Measurements from ENCODE around the gene HID1.
"Not testable (repeated sequence)": the region's sequence is repeated elsewhere in the genome, so short reads cannot be mapped to it uniquely, and the experiment has no call there.

The HID1 gene

DNA sequence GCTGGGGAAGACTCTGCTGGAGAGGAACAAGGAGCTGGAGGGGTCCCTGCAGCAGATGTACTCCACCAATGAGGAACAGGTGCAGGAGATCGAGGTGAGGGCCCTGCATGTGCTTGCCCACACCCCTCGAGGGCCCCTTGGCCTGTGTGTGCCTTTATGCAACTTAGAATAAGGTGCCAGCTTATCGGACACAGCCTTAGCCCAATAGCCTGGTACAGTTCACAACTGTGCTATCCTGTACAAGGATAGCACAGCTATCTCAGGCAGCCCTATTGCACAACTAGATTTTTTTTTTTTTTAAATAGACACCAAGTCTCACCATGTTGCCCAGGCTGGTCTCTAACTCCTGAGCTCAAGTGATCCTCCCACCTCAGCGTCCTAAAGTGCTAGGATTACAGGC lies 27.0 kb upstream of the HID1 start:
- DNase-seq = no peak

DNA sequence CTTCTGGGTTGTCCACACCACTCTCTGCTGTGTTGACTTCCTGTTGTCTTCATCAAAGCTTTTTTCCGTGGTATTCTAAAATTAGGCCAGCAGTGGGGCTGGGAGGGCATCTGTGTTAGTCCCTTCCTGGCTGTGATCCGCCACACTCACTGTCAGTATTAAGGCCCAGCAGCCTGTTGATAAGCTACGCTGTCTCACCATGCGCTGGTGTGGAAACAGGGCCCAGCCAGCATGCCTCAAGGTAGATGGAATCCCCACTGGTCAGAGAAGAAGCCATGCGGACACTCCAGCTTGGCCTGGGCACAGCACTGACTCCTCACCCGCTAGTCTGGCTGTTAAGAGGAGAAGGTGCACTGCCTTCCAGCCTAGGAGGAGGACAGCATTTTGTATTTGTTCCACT lies 26.2 kb upstream of the HID1 start:
- no peak for DNase-seq

DNA sequence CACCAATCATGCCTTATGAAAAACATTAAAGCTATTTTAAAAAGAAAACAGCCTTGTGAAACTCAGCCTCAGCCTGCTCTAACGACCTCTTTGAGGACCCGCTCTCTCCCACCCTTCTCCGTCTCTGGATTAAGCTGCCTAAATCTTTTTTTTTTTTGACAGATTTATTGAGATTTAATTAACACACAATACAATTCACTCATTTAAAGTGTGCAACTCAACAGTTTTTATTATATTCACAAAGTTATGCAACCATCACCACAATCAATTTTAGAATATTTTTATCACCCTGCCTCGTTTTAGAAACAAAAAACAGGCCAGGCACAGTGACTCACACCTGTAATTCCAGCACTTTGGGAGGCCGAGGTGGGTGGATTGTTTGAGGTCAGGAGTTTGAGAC lies 23.3 kb upstream of the HID1 start:
- DNase-seq = no peak

DNA sequence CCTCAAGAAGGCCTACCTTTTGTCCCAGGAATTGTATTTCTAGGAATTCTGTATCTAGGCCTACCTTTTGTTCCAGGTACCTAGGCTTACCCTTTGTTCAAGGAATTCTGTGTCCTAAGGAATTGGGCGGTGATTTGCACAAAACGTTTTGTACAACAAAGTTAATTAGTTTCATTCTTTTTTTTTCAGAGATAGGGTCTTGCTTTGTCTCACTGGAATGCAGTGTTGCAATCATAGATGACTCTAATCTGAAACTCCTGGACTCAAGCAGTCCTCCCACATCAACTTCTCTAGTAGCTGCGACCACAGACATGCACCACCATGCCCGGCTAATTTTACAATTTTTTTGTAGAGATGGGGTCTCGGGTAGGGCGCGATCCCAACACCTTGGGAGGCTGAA lies 21.9 kb upstream of the HID1 start:
- no peak for DNase-seq

DNA sequence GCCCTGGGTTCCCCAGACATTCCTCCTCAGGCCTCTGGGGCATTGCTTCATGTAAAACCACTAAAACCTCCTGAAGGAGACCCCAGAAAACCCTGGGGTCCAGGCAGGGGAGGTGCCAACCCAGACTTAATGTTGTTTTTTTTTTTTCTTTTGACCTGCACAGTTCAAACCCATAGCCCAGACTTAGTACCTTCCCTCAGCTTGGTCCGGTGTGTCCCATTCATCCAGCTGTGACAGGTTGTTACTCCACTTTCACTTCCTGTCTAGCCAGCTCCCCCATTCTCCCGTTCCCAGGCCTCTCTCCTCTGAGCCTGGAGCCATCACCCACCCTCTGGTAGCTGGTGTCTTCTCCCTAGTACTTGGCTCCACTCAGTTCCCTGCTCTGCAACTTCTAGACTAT lies 19.7 kb upstream of the HID1 start:
- DNase-seq = no peak

DNA sequence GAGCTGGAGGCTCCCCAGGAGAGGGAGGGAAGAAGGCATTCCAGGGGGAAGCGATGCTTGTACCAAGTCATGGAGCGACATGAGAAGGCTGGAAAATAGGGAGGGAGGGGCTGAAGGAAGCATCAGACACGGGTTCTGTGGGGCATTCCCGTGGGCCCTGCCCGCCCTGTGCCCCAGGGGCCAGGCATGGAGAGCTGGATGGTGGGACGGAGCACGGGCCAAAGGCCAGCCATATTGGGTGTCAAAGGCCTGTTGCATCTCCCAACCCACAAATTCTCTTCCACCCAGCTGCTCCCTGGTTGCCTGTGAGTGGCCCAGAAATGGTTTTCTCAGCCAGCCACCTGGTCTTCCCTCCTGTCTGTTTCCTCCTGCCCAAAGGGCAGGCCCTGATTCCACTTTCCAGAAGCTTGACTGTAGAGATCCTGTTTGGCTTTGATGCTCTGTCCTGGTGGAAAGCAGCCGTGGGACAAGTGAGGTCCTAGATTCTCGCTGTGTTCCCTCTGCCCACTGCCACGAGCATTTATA lies 18.1 kb upstream of the HID1 start:
- no peak for DNase-seq

DNA sequence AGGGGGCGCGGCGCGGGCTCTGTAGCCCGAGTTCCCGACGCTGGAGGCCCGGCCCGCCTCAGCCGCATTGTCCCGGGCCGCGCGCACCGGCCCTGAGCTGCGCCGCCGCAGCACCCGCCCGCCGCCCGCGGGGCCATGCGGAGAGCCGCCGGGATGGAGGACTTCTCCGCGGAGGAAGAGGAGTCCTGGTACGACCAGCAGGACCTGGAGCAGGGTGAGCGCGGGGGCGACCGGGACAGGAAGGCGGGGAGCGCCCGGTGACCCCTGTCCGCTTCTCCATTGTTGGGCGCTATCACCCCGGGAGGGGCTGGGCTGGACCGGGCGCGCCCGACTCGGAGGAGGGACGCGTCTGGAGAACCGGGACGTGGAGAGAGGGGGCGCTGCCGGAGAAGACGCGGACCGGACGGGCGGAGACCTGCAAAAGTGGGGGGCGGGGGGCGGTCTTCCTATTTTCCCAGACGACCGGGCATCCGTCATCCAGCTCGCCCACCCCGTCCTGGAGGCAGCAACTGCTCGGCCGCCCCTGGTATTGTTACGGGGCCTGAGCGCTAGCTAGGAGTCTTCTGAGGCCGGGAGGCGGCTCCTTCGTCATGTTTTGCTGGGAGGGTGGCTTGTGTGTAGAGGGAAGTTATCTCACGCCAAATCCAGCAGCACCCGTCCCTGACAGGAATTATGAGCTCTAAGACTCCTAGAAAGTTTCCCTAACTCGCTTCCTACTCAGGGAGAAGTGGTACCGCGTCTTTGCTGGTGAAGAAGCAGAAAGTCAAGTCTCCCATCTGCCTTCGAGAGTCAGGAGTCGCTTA lies 15.6 kb upstream of the HID1 start:
- peak; percentile 17 for DNase-seq

DNA sequence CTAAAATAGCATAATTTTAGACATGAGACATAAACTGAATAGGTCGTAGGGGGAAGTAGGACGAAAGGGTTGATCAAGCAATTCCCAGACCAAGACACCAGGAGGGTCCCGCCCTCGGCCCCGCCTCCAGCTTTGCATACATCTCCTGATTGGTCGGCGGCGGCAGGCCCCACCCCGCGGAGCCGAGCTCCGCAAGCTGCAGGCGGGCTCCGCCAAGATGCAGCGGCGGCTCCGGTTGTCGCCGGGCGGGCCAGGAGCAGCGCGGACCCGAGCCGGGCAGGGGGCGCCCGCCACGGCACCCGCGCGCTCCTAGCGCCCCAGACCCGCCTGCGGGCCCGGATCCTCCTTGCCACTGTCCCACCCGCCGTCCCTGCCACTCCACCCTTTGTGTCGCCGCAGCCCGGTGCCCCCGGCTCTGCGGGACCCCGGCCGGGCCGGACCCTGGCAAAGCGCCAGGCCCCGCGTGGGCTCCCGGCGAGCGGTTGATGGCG lies 14.9 kb upstream of the HID1 start, which contains the start of gene CDR2L:
CDR2L (plus strand) TSS at position 215 of the 491 bp plus-strand sequence. CDS start 412 bp downstream, outside the sequence.
- peak; percentile 93 for DNase-seq

DNA sequence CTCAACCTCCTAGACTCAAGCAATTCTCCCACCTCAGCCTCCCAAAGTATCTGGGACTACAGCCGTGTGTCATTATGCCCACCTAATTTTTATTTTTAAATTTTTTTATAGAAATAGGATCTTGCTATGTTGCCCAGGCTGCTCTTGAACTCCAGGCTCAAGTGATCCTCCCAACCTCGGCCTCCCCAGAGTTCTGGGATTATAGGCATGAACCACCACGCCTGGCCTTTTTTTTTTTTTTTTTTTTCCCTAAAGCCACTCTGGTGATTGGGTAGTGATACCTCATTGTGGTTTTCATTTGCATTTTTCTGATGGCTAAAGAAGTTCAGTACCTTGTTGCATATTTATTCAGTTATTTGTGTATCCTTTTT lies 13.6 kb upstream of the HID1 start:
- DNase-seq = no peak

DNA sequence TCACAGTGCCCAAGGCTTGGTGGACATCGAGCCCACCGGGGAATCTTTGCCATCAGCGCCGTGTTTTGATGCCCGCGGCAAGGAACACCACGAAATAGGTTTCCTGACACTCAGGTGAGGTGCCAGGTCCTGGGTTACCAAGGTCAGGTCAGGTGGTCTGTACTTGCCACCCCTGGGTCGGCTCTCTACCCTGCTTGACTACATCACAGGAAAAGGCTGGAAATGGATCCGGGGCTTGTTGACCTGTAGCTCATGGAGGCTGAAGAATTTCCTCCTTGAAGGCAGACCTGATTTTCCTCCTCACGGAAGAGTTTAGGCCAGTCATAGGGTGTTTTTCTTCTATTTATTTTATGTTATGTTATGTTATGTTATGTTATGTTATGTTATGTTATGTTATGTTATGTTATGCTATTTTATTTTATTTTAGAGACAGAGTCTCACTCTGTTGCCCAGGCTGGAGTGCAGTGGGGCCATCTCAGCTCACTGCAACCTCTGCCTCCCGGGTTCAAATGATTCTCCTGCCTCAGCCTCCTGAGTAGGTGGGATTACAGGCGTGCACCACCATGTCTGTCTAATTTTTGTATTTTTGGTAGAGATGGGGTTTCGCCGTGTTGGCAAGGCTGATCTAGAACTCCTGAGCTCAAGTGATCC lies 10.2 kb upstream of the HID1 start:
- DNase-seq = not testable (repeated sequence)

DNA sequence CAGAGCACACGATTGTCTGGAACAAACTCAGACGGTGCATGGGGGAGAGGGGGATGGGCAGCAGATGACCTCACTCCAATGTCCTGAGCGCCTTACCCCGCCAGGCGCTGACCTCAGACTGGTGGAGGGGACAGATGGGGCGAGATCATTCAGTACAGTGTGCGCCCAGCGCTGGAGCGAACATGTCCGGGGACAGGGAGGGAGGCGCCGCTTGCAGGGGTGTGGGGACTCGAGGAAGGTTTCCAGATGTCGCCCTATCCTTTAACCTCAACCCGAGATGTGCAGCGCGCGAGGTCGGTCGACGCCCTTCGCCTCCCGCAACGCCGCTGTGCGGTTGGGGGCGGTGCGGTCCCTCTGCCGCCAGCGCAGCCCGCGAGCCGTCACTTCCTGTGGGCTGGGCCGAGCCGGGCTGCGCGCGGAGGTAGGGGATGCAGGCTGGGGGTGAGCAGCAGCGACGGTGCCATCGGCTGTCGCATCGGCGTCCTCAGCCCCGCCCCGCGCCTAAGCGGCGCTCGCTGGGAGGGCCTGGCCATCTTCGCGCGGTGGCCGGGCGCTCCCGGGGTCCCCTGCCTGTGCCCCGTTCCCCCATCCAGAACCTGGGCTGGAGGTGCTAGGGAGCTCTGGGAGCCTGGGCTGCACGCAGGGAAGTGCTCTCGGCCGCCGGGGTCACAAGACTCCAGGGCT lies 9.6 kb upstream of the HID1 start:
- DNase-seq = peak; percentile 73

DNA sequence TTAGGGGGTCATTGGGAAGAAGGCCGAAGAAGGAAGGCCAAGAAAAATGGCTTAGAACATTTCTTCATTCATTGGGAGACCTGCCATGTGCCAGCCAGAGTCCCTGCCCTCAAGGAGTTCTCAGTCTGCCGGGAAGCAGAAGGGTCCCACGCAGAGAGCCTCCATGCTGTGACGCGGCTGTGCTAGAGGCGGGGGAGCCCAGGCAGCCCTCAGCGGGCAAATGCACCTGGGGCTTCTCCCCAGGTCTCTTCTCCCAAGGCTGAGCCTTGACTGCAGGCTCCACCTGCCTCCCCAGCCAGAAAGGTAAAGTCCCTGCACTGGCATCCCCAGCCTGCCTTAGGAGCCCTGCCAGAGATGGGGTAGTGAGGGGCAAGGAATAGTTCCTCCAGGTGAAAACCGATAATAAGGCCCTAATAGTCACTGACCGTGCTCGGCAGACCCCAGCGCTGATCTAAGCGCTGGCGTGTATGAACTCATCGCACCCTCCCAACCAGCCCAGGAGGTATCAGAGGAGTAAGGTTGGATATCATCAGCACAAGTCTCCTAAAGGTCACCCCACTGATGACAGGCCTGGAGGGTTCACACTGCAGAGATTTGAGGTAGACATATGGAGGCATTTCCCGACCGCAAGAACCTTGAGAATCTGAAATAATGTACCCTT lies 8.9 kb upstream of the HID1 start:
- DNase-seq = no peak

DNA sequence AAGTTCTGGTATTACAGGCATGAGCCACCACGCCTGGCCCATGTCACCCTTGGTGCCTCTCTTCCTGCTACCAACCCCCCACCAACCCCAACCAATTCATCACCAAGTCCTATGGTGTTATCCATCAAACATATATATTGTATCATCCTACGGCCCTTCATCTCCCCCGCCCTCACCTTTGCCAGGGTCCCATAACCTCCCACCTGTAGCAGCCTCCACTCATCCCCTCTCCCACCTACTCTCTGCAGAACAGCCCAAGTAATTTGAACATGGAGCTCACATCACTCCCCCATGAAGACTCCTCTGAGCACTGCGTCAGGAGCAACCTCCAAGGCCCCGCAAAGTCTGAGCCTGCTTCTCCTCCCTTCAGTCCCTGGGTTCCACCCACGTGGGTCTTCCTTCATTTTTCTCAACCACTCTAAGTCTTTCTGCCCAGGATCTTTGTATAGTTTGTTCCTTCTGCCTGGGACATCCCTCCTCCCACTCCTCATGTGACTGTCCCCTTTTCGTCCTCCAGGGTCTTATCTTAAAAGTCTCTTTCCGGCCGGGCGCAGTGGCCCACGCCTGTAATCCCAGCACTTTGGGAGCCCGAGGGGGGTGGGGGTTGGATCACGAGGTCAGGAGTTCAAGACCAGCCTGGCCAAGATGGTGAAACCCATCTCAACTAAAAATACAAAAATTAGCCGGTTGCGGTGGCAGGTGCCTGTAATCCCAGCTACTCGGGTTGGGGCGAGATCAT lies 7.0 kb upstream of the HID1 start:
- DNase-seq = no peak

DNA sequence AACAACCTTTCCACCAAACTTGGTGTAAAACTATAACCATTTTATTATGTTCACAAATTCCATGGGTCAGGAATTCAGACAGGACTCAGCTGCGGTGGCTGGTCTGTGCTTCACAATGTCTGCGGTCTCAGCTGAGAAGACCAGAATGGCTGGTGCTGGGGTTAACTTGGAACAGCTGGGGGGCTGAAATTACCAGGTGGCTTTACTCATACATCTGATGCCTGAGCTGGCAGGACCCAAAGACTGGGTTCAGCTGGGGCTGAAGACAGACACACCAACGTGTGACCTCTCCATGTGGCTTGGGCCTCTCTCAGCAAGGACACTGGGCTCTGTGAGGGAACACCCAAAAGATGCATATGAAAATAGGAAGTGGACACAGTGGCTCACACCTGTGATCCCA lies 5.7 kb upstream of the HID1 start:
- no peak for DNase-seq

DNA sequence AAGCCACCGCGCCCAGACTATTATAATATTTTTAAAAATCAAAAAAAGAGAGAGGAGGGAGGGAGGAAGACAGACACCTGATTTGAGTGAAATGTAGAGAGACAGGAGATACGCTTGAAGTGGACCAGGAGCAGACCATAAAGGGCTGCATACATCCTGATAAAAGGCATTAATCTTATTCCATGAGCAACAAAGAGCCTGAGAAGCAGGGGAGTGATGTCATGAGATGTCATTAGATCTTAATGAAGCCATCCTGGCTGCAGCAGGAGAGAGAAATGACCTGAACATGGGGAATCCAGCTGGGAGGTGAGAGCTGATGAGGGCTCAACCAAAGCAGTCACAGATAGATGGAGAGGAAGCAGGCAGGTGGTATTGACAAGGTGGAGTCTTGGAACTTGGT lies 5.2 kb upstream of the HID1 start:
- DNase-seq = no peak

DNA sequence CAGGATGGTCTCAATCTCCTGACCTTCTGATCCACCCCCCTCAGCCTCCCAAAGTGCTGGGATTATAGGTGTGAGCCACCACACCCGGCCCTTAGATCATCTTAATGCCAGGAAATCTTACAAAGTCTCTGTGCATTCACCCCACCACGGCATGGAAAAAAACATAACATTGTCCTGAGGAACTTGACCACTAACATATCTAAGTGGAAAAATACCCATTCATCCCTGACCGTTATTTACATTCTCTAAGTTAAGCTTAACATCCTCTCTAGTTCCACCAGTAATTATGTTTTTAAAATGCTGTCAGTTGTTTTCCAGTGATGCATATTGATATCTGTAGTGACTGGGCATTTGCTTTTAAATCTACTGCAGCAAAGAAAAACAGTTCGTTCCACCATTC lies 3.4 kb upstream of the HID1 start:
- DNase-seq = no peak

DNA sequence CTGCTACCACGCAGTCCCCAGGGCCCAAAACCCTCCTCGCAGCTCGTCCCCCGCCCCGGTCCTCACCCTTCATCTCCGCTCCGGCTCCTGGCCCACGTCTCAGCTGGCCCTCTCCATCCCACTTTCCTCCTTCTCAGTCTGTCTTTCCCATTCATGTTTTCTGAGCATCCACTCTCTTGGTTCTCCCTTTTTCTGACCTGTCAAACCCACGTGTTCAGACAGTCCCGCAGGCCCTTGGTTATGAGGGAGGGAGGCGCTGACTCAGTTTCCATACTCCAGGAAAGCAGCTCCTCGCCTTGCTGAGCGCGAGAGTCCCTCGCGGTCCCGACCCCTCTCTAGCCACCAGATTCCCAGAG lies 392 bp upstream of the HID1 start:
- no peak for DNase-seq

DNA sequence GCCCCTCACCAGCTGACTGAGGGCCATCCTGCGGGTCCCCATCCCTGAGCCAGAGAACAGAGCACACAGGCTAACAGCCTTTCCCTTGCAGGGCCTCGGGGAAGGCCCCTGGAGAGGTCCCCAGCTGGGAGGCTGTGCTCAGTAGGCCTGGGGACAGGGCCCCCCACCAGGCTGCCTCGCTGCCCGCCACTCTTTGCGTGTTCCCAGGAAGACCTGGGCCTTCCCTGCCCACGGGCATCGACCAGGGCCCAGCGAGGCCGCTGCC lies 785 bp downstream of the HID1 start:
- no peak for DNase-seq

DNA sequence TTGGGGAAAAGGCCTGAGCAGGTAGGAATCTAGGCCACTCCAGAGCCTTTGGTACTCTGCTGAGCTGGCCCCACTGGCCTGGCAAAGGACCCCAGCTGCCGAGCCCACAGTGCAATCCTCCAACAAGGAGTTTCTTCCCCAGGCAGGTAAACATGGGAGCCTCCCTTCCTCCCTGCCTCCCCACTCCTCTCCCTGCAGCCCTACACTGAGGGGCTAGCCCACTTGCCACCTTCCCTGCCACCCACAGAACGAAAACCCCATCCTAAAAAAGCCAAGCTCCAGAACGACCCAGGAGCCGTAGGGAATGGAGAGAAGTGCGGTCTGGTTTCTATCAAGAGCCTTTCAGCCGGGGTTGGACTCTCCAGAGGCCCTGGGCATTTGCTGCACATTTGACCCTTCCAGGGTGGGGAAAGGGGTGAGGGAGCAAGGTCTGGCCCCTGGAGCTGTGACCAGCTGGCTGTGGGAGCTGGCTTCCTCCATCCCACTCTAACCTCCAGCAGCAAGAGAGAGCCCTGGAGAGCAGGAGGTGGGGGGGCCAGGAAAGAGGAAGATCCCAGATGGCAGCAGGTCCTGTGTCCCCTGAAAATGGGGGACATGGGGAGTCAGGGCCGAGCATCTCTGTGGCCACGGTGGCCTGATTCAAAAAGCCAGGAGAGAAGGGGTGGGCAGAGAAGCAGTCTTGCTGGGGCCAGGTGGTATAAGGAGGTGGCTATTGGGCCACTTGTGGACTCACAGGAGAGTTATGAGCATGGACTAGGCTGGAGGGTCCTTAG lies 1.3 kb downstream of the HID1 start:
- DNase-seq = no peak

DNA sequence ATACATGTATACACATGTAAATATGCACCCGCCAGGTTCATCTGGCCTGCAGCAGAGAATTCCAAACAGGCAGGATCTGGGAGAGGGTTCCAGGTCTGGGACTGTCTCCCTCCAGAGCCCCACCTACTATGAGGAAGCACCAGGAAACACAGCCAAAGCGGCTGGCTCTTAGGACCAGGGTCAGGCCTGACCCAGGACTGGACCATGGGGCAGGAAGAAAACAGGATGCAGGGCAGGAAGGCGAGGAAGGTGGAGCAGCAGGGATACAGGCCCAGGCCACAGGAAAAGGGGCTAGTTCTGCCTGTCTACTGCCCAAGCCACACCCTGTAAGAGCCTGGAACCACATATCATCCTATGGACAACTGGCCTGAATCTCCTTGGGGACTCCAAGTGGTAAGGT lies 2.2 kb downstream of the HID1 start:
- DNase-seq = no peak

DNA sequence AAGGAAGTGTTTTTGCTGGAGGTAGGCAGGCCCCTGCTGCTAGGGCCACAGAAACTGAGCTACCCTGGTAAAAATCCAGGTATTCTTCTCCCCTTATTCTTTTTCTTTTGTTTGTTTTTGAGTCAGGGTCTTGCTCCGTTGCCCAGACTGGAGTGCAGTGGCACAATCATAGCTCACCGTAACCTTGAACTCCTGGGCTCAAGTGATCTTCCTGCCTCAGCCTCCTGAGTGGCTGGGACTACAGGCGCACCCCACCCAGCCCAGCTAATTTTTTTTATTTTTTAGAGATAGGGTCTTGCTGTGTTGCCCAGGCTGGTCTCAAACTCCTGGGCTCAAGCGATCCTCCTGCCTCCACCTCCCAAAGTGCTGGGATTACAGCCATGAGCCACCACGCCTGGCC lies 3.1 kb downstream of the HID1 start:
- not testable (repeated sequence) for DNase-seq

DNA sequence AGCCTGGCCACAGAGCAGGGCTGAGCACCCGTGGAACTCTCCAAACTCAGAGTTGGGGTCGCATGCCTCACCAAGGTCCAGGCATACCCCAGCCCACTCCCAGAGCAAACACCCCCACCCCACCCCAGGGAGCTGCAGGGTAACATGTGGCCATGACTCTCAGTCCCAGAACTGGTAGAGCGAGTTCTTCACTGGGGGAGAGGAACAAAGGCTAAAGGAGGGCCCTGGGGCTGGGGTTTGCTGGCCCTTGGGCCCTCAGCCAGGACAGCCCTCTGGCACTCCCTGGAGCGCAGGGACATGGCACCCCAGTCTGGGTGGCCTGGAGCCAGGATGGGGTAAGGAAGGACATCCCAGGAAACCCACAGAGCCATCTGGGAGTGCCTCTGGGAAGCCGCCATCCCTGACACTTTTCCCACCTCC lies 4.2 kb downstream of the HID1 start:
- no peak for DNase-seq

All from stimulated activated CD4-positive, alpha-beta T cell treated with anti-CD3 and anti-CD28 coated beads, Interleukin-12 subunit alpha, Interleukin-12 subunit beta, amount 100 ng/mL, for 4 hours (primary cell).